Vagina (tissue), 2 donors: ENCODE results near the gene RNF34.

Experiments
- CTCF ChIP-seq, 3 experiments: fragments of 450-650 bp in 2 of 3; fragments of 200-600 bp in 1 of 3; sonication (generic) in 1 of 3; IDR thresholded peaks; one replicate each; pipeline ENCODE4 v1.5.1; 2017 to 2019; ENCODE audit warnings: antibody characterized with exemption in 3 of 3, mild to moderate bottlenecking in 2 of 3, moderate library complexity in 2 of 3
- POLR2A ChIP-seq, 2 donors: fragments of 450-650 bp; IDR thresholded peaks; one replicate each; pipeline ENCODE4 v1.6.1; 2017; ENCODE audit warnings: antibody characterized with exemption in 2 of 2, mild to moderate bottlenecking in 2 of 2, moderate library complexity in 2 of 2
- POLR2AphosphoS5 ChIP-seq, 2 donors: sonication (generic); formaldehyde crosslinking; IDR thresholded peaks; one replicate each; pipeline ENCODE4 v1.9.0; 2017; ENCODE audit warnings: antibody characterized with exemption in 2 of 2, mild to moderate bottlenecking in 2 of 2, low read depth in 1 of 2; ENCODE audit not compliant: insufficient read depth in 1 of 2

- no peak for TF ChIP-seq CTCF (IDR thresholded peaks at IDR 0.05)
- TF ChIP-seq POLR2AphosphoS5 (IDR thresholded peaks at IDR 0.05; ENCODE audit: insufficient read depth in 1 of 2, low read depth in 1 of 2), result no peak
- no peak for TF ChIP-seq POLR2A (IDR thresholded peaks at IDR 0.05)
Observed at GRCh38 chr12:121420109-121420508, 20.2 kb downstream of the RNF34 start.
